ENCODE data around the gene SHC2.
"Not testable (repeated sequence)": the region's sequence is repeated elsewhere in the genome, so short reads cannot be mapped to it uniquely, and the experiment has no call there.

The SHC2 gene

GRCh38 chr19:384799-385169 lies 76.0 kb downstream of the SHC2 start:
- no peak for TF ChIP-seq ZNF274 (IDR thresholded peaks at IDR 0.05; ENCODE audit: low read depth, low read length)
- H3K4me3 ChIP-seq (ENCODE audit: low read length): no peak overlapping the region

DNA sequence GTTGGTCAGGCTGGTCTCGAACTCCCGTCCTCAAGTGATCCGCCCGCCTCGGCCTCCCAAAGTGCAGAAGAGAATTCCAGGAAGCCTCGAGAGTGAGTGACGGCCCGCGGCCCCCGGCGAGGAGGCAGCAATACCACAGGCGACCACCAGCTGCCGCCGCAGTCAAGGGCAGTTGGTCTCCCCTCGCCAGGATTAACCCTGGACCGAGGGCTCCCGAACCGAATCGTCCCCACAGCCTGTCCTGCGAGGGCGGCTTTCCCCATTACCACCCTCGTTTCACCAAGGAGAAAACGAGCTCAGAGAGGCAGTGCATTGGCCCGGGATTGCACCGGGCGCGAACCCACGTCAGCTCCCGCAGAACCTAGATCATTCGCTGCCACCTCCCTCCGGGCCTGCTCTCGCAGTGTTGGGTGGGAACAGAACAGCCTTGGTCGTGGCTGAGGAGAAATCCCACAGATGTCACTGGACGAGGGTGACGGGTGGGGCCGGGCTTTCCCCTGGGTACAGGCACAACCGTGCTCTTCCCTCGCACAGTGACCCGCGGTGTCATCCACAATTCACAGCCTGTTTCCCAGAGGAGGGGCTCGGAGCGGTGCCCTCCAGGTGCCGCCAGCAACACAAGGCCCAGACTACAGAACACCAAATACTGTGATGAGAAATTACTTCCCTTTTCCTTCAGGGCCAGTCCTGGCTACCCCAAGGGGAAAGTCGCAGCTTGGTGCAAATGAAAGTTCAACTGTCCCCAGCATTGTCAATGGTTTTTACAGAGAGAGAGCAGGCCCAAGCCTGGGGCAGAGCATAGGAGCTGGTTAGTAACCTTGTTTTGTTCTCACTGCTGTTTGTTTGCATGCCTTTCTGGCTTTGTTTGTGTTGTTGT lies 76.7 kb downstream of the SHC2 start:
- H3K4me3 ChIP-seq (ENCODE audit: low read length): no peak overlapping the region

GRCh38 chr19:383040-383439 lies 77.8 kb downstream of the SHC2 start:
- TF ChIP-seq ZNF274 (IDR thresholded peaks at IDR 0.05; ENCODE audit: low read depth, low read length): no peak
- H3K4me3 ChIP-seq (ENCODE audit: low read length): no peak overlapping the region

More for the DNA sequence above, 76.7 kb downstream of the SHC2 start:
- no peak for TF ChIP-seq ZNF274 (IDR thresholded peaks at IDR 0.05; ENCODE audit: low read depth, low read length)

DNA sequence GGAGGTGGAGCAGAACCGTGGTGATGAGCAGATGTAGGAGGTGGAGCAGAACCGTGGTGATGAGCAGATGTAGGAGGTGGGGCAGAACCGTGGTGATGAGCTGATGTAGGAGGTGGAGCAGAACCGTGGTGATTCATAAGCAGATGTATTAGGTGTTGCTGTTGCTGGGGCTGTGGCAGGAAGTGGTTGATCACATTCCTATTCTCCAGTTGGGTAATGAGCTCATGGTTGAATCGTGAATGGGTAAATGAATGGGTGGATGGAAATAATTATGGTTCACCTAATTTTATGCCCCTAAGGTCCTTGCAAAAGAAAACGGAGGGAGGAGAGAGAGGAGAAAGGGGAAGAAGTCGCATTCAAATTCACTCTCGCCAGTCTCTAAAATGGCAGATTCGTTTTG lies 78.3 kb downstream of the SHC2 start:
- H3K4me3 ChIP-seq (ENCODE audit: low read length): not testable (repeated sequence)

DNA sequence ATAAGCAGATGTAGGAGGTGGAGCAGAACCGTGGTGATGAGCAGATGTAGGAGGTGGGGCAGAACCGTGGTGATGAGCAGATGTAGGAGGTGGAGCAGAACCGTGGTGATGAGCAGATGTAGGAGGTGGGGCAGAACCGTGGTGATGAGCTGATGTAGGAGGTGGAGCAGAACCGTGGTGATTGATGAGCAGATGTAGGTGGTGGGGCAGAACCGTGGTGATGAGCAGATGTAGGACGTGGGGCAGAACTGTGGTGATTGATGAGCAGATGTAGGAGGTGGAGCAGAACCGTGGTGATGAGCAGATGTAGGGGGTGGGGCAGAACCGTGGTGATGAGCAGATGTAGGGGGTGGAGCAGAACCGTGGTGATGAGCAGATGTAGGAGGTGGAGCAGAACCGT lies 78.9 kb downstream of the SHC2 start:
- not testable (repeated sequence) for H3K4me3 ChIP-seq (ENCODE audit: low read length)

DNA sequence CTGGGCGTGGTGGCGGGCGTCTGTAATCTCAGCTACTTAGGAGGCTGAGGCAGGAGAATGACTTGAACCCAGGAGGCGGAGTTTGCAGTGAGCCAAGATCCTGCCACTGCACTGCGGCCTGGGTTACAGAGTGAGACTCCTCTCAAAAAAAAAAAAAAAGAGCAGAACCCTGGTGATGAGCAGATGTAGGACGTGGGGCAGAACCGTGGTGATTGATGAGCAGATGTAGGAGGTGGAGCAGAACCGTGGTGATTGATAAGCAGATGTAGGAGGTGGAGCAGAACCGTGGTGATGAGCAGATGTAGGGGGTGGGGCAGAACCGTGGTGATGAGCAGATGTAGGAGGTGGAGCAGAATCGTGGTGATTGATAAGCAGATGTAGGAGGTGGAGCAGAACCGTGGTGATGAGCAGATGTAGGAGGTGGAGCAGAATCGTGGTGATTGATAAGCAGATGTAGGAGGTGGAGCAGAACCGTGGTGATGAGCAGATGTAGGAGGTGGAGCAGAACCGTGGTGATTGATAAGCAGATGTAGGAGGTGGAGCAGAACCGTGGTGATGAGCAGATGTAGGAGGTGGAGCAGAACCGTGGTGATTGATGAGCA lies 80.1 kb downstream of the SHC2 start:
- H3K4me3 ChIP-seq (ENCODE audit: low read length): not testable (repeated sequence)

GRCh38 chr19:379796-380195 lies 81.0 kb downstream of the SHC2 start:
- TF ChIP-seq ZNF274 (IDR thresholded peaks at IDR 0.05; ENCODE audit: low read depth, low read length): no peak
- H3K4me3 ChIP-seq (ENCODE audit: low read length): no peak overlapping the region

DNA sequence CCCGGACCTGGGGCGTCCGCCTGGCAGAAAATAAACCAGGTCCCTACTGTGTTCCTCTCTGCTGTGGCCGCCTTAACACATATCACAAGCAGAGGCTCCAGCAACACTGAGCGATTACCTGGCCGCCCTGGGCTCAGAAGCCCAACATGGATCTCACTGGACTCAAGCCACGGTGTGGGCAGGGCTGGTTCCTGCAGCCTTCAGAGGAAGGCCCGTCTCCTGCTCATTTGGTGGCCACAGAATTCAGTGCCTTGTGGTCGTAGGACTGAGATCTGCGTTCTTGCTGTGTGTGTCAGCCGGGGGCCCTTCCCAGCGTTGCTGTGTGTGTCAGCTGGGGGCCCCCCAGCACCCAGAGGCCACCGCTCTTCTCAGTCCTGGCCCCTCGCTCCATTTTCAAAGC lies 82.1 kb downstream of the SHC2 start:
- TF ChIP-seq ZNF274 (IDR thresholded peaks at IDR 0.05; ENCODE audit: low read depth, low read length): no peak
- no peak overlapping the region for H3K4me3 ChIP-seq (ENCODE audit: low read length)

DNA sequence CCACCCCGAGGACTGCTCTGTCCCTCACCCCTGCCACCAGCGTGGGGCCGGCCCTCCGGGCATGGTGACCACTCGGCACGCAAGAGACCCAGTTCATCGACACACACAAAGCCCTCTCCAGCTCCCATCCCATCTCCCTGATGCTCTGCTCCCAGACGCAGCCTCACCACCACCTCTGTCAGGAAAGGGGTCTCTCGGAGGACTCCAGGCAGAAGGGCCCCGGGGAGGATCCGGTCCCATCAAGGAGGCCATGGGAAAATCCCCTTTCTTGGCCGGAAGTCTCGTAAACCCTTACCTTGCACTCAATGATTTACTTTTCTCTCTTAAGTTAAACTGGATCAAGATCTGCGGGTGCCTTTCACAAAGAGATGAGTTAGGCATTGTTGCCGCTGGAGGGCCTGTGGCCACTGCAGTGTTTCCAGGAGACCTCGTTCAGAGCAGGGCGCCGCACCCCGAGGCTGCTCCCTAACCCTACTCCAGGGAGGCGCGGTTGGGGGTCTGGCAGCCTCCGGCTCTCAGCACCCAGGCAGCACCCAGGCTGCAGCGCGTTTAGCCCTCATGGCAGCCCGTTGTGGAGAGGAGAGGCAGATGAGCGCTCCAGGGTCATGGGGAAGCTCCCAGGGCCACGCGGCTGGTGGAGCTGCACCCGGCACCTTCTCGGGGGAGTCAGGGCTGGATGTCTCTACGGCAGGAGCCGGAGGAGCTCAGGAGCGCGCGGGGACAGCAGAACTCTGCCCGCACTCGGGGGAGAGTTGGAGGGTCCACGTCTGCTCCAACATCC lies 82.8 kb downstream of the SHC2 start:
- no peak for TF ChIP-seq ZNF274 (IDR thresholded peaks at IDR 0.05; ENCODE audit: low read depth, low read length)

GRCh38 chr19:376111-376470 lies 84.7 kb downstream of the SHC2 start:
- no peak for TF ChIP-seq ZNF274 (IDR thresholded peaks at IDR 0.05; ENCODE audit: low read depth, low read length)
- no peak overlapping the region for H3K4me3 ChIP-seq (ENCODE audit: low read length)

More for the DNA sequence above, 82.8 kb downstream of the SHC2 start:
- no peak overlapping the region for H3K4me3 ChIP-seq (ENCODE audit: low read length)

DNA sequence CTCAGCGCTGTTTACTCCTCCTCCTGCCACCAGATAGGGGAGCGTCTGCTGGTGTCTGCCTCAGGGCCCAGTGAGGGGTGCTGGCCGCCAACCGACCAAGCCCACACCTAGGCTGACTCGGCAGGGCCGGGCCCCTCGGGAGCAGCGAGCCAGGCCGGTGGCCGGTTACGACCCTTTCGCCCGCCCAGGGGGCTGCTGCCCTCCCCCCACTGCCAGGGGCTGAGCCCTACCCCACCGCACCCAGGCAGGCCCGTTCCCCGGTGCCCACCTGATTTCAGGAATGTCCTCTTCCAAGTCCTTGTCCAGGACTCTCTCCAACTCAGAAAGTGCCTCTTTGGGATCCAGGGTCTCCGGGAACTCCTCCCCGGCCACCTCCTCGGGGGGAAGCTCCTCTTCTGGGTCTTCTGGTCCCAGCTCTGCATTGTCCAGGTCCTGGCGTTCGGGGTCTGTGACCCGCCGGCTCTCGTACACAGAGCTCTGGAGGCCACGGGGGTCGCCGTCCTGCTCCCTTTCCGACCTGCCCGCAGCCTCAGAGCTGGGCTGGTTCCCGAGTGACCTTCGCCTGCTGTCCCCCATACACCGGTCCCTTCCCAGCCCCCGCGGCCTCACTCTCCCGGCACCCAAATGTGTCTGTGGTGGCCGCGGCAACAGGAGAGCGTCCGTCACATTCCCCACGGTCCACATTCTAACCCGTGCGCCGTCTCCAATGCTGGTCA lies 85.3 kb downstream of the SHC2 start:
- no peak overlapping the region for H3K4me3 ChIP-seq (ENCODE audit: low read length)
- no peak for TF ChIP-seq ZNF274 (IDR thresholded peaks at IDR 0.05; ENCODE audit: low read depth, low read length)

GRCh38 chr19:374886-375235 lies 86.0 kb downstream of the SHC2 start:
- no peak overlapping the region for H3K4me3 ChIP-seq (ENCODE audit: low read length)
- TF ChIP-seq ZNF274 (IDR thresholded peaks at IDR 0.05; ENCODE audit: low read depth, low read length): no peak

- no peak for TF ChIP-seq ZNF274 (IDR thresholded peaks at IDR 0.05; ENCODE audit: low read depth, low read length)
- no peak overlapping the region for H3K4me3 ChIP-seq (ENCODE audit: low read length)
Measured at GRCh38 chr19:374183-374885, 86.5 kb downstream of the SHC2 start.
